Activated CD4-positive, alpha-beta T cell treated with anti-CD3 and anti-CD28 coated beads for 36 hours (primary cell): ENCODE measurements around the gene RAB37. TPM values are rescaled to one million over a fixed set of nuclear protein-coding genes. Genes with fewer than 3 reads are reported as not detected.

Source experiments
- ATAC-seq: fragments of 200-7000 bp; cut with Tn5 transposase; one replicate; pipeline ENCODE4 v1.10.0; 2021; ENCODE audit warnings: mild to moderate bottlenecking, moderate library complexity
- CTCF ChIA-PET: fragments of 350-600 bp; sonication (Branson Sonifier 250); formaldehyde crosslinking; loops from one replicate; lab custom pipeline; 2021; ENCODE audit warnings: antibody characterized with exemption; lab: Charles Lee
- POLR2A ChIA-PET: fragments of 350-600 bp; sonication (Branson Sonifier 250); formaldehyde crosslinking; loops from one replicate; lab custom pipeline; 2021; ENCODE audit warnings: antibody characterized with exemption, inconsistent platforms; lab: Charles Lee
- DNase-seq: peaks from one replicate; pipeline ENCODE4 v3.0.0-alpha.2; 2020
- H3K27ac Mint-ChIP-seq: one replicate; pipeline ENCODE4 v1.8.0; 2021; ENCODE audit warnings: mixed read lengths
- H3K27me3 Mint-ChIP-seq: one replicate; pipeline ENCODE4 v1.8.0; 2021; ENCODE audit warnings: mixed read lengths
- H3K36me3 Mint-ChIP-seq: one replicate; pipeline ENCODE4 v1.8.0; 2021; ENCODE audit warnings: low read depth, mixed read lengths
- H3K4me1 Mint-ChIP-seq: one replicate; pipeline ENCODE4 v1.8.0; 2021; ENCODE audit warnings: mixed read lengths
- H3K4me3 Mint-ChIP-seq: one replicate; pipeline ENCODE4 v1.8.0; 2021; ENCODE audit warnings: mild to moderate bottlenecking, moderate library complexity, mixed read lengths
- H3K9me3 Mint-ChIP-seq: one replicate; pipeline ENCODE4 v1.8.0; 2021; ENCODE audit warnings: low read depth, mixed read lengths
- intact Hi-C, 2 experiments: fragments of 100-400 bp; cut with DNase I in 1 of 2; cut with micrococcal nuclease in 1 of 2; formaldehyde crosslinking; loops; one replicate each; pipeline versions ENCODE4 v1.14.2 to v1.15.1; 2022 to 2024; cut with DNase I, micrococcal nuclease
- total RNA-seq, 2 experiments: library from RNA; stranded (reverse); gene quantifications; one replicate each; pipeline ENCODE4 v1.2.3, GENCODE V29; 2021

RAB37 gene
- total RNA-seq, 2 experiments from 2014 or later, result 2.7 to 3.5 TPM

GRCh38 chr17:74752822-74753401 lies 15.9 kb downstream of the RAB37 start:
- no peak for ATAC-seq
- peaks cover 65% of the 10 kb centered on the region for H3K4me1 Mint-ChIP-seq
- no peaks in the 10 kb centered on the region for H3K9me3 Mint-ChIP-seq
- H3K4me3 Mint-ChIP-seq, result peak overlapping the region; percentile 98
- intact Hi-C loops, result no loop called here
- ChIA-PET POLR2A (interaction anchor here (0.7 kb wide), 1 partner anchor 9 kb away, joined by 3 read pairs; no protein-coding TSS in a partner anchor), CTCF (interaction anchor here (0.6 to 2.2 kb wide), 6 partner anchors 11 to 995 kb away, joined by 3 to 11 read pairs (median 4); no protein-coding TSS in a partner anchor)
- H3K36me3 Mint-ChIP-seq, result peaks cover 40% of the 10 kb centered on the region
- DNase-seq, result no peak
- H3K27ac Mint-ChIP-seq, result peak overlapping the region; percentile 90
- H3K27me3 Mint-ChIP-seq, result no peaks in the 10 kb centered on the region

GRCh38 chr17:74754832-74755231 lies 17.8 kb downstream of the RAB37 start:
- intact Hi-C loops, result no loop called here
- Mint-ChIP-seq H3K9me3 (no peaks in the 10 kb centered on the region), H3K27ac (peak overlapping the region; percentile 47), H3K36me3 (peaks cover 36% of the 10 kb centered on the region), H3K4me3 (no peak overlapping the region), H3K4me1 (peaks cover 84% of the 10 kb centered on the region), H3K27me3 (no peaks in the 10 kb centered on the region)
- ChIA-PET POLR2A (no interaction called here), CTCF (interaction anchor here (1.2 to 8.2 kb wide), 6 partner anchors 8 to 97 kb away, joined by 3 to 82 read pairs (median 12); partner anchors contain the start of gene NHERF1)
- peak; percentile 46 for DNase-seq
- no peak for ATAC-seq

GRCh38 chr17:74755533-74755932 lies 18.5 kb downstream of the RAB37 start:
- Mint-ChIP-seq H3K27me3 (no peaks in the 10 kb centered on the region), H3K4me1 (peaks cover 91% of the 10 kb centered on the region), H3K27ac (no peak overlapping the region), H3K4me3 (no peak overlapping the region), H3K9me3 (no peaks in the 10 kb centered on the region), H3K36me3 (peaks cover 30% of the 10 kb centered on the region)
- ATAC-seq (no peak), DNase-seq (no peak)
- intact Hi-C loops, result no loop called here
- ChIA-PET CTCF (interaction anchor here (0.5 to 8.2 kb wide), 4 partner anchors 8 to 98 kb away, joined by 3 to 82 read pairs (median 32); partner anchors contain the start of gene NHERF1), POLR2A (interaction anchor here (1.1 kb wide), 1 partner anchor 291 kb away, joined by 6 read pairs; the partner anchor contains the start of genes ATP5PD and KCTD2)

GRCh38 chr17:74756891-74757290 lies 19.8 kb downstream of the RAB37 start:
- Mint-ChIP-seq H3K9me3 (no peaks in the 10 kb centered on the region), H3K27ac (peak overlapping the region; percentile 63), H3K36me3 (peaks cover 20% of the 10 kb centered on the region), H3K27me3 (no peaks in the 10 kb centered on the region), H3K4me1 (peaks cover 87% of the 10 kb centered on the region), H3K4me3 (no peak overlapping the region)
- DNase-seq, result no peak
- ChIA-PET CTCF (interaction anchor here (1.2 to 8.2 kb wide), 5 partner anchors 9 to 100 kb away, joined by 3 to 82 read pairs (median 15); partner anchors contain the start of gene NHERF1), POLR2A (interaction anchor here (0.5 kb wide), 1 partner anchor 18 kb away, joined by 6 read pairs; no protein-coding TSS in a partner anchor)
- intact Hi-C loops, result no loop called here
- no peak for ATAC-seq

GRCh38 chr17:74757502-74757901 lies 20.4 kb downstream of the RAB37 start:
- CTCF ChIA-PET, result interaction anchor here (0.7 to 8.2 kb wide), 3 partner anchors 10 to 291 kb away, joined by 3 to 82 read pairs (median 48); partner anchors contain the start of gene NHERF1
- Mint-ChIP-seq H3K4me3 (no peak overlapping the region), H3K27ac (peak overlapping the region; percentile 37)

GRCh38 chr17:74757931-74758847 lies 21.1 kb downstream of the RAB37 start:
- CTCF ChIA-PET, result interaction anchor here (0.7 to 8.2 kb wide), 9 partner anchors 11 to 290 kb away, joined by 3 to 82 read pairs (median 4); partner anchors contain the start of gene NHERF1
- Mint-ChIP-seq H3K4me1 (peaks cover 74% of the 10 kb centered on the region), H3K4me3 (no peak overlapping the region), H3K27ac (peak overlapping the region; percentile 82), H3K9me3 (no peaks in the 10 kb centered on the region), H3K36me3 (peaks cover 12% of the 10 kb centered on the region), H3K27me3 (no peaks in the 10 kb centered on the region)
- no peak for ATAC-seq
- DNase-seq, result no peak
- POLR2A ChIA-PET, result interaction anchor here (0.6 kb wide), 1 partner anchor 32 kb away, joined by 3 read pairs; no protein-coding TSS in a partner anchor
- intact Hi-C loops, result loop anchor here (1.0 to 2.0 kb wide), 2 partner anchors 8 to 13 kb away; no protein-coding TSS in a partner anchor

More at GRCh38 chr17:74757502-74757901, 20.4 kb downstream of the RAB37 start:
- intact Hi-C loops, result no loop called here
- peaks cover 81% of the 10 kb centered on the region for H3K4me1 Mint-ChIP-seq
- POLR2A ChIA-PET, result interaction anchor here (0.6 kb wide), 1 partner anchor 32 kb away, joined by 3 read pairs; no protein-coding TSS in a partner anchor
- H3K36me3 Mint-ChIP-seq, result peaks cover 16% of the 10 kb centered on the region
- no peaks in the 10 kb centered on the region for H3K9me3 Mint-ChIP-seq
- no peaks in the 10 kb centered on the region for H3K27me3 Mint-ChIP-seq
- no peak for DNase-seq
- no peak for ATAC-seq

- H3K36me3 Mint-ChIP-seq, result peaks cover 8% of the 10 kb centered on the region
- no peaks in the 10 kb centered on the region for H3K9me3 Mint-ChIP-seq
- DNase-seq, result peak; percentile 64
- POLR2A ChIA-PET, result interaction anchor here (0.6 kb wide), 2 partner anchors 716 to 774 kb away, joined by 3 read pairs; no protein-coding TSS in a partner anchor
- H3K4me3 Mint-ChIP-seq, result peak overlapping the region; percentile 10
- peak overlapping the region; percentile 82 for H3K27ac Mint-ChIP-seq
- ATAC-seq, result peak; percentile 62
- no peaks in the 10 kb centered on the region for H3K27me3 Mint-ChIP-seq
- CTCF ChIA-PET, result interaction anchor here (0.8 to 8.2 kb wide), 11 partner anchors 12 to 192 kb away, joined by 3 to 82 read pairs (median 5); partner anchors contain the start of genes NAT9 and NHERF1
- H3K4me1 Mint-ChIP-seq, result peaks cover 68% of the 10 kb centered on the region
- intact Hi-C loops, result loop anchor here (1.0 to 2.0 kb wide), 2 partner anchors 9 to 14 kb away; no protein-coding TSS in a partner anchor
Observed at GRCh38 chr17:74758848-74759168, 21.8 kb downstream of the RAB37 start.

- ATAC-seq, result peak; percentile 78
- H3K27me3 Mint-ChIP-seq, result no peaks in the 10 kb centered on the region
- H3K4me3 Mint-ChIP-seq, result peak overlapping the region; percentile 10
- peaks cover 8% of the 10 kb centered on the region for H3K36me3 Mint-ChIP-seq
- no peaks in the 10 kb centered on the region for H3K9me3 Mint-ChIP-seq
- H3K4me1 Mint-ChIP-seq, result peaks cover 64% of the 10 kb centered on the region
- CTCF ChIA-PET, result interaction anchor here (0.5 to 8.2 kb wide), 14 partner anchors 11 to 210 kb away, joined by 3 to 82 read pairs (median 5); partner anchors contain the start of genes NAT9 and NHERF1
- POLR2A ChIA-PET, result interaction anchor here (0.6 to 1.1 kb wide), 3 partner anchors 21 to 774 kb away, joined by 3 read pairs; no protein-coding TSS in a partner anchor
- H3K27ac Mint-ChIP-seq, result peak overlapping the region; percentile 83
- intact Hi-C loops, result loop anchor here in 1 of 2 experiments (2.0 kb wide), 1 partner anchor 15 kb away; no protein-coding TSS in a partner anchor
- DNase-seq, result peak; percentile 71
Observed at GRCh38 chr17:74759243-74759801, 22.3 kb downstream of the RAB37 start.

GRCh38 chr17:74759941-74760340 lies 22.9 kb downstream of the RAB37 start:
- DNase-seq, result no peak
- peaks cover 7% of the 10 kb centered on the region for H3K36me3 Mint-ChIP-seq
- H3K4me1 Mint-ChIP-seq, result peaks cover 58% of the 10 kb centered on the region
- ATAC-seq, result no peak
- intact Hi-C loops, result loop anchor here in 1 of 2 experiments (2.0 kb wide), 1 partner anchor 15 kb away; no protein-coding TSS in a partner anchor
- no peaks in the 10 kb centered on the region for H3K27me3 Mint-ChIP-seq
- peak overlapping the region; percentile 83 for H3K27ac Mint-ChIP-seq
- ChIA-PET POLR2A (interaction anchor here (1.1 kb wide), 1 partner anchor 22 kb away, joined by 3 read pairs; no protein-coding TSS in a partner anchor), CTCF (interaction anchor here (0.5 to 8.2 kb wide), 11 partner anchors 10 to 289 kb away, joined by 3 to 82 read pairs (median 6); partner anchors contain the start of gene NHERF1)
- no peaks in the 10 kb centered on the region for H3K9me3 Mint-ChIP-seq
- H3K4me3 Mint-ChIP-seq, result no peak overlapping the region
